Esophagus (tissue), 2 donors: ENCODE measurements around the gene MAMLD1. TPM values are rescaled to one million over a fixed set of nuclear protein-coding genes. Genes with fewer than 3 reads are reported as not detected.

Experiments used
- H3K27ac ChIP-seq, 2 donors: one replicate each; pipeline ENCODE4 v1.5.1; 2013; ENCODE audit warnings: low read depth in 2 of 2, mild to moderate bottlenecking in 2 of 2, inconsistent platforms in 1 of 2, low read length in 1 of 2, moderate library complexity in 1 of 2
- H3K27me3 ChIP-seq, 2 donors: one replicate each; pipeline ENCODE4 v1.6.1; 2013; ENCODE audit warnings: low read length in 2 of 2, control low read depth in 1 of 2, mild to moderate bottlenecking in 1 of 2; ENCODE audit not compliant: insufficient read depth in 2 of 2, control insufficient read depth in 1 of 2
- H3K36me3 ChIP-seq, 2 donors: one replicate each; pipeline ENCODE4 v1.6.1; 2013; ENCODE audit warnings: low read length in 1 of 2; ENCODE audit not compliant: control insufficient read depth in 2 of 2, insufficient read depth in 2 of 2
- H3K4me1 ChIP-seq, 2 donors: one replicate each; pipeline ENCODE4 v1.6.1; 2013; ENCODE audit warnings: low read length in 1 of 2; ENCODE audit not compliant: control insufficient read depth in 2 of 2, insufficient read depth in 2 of 2
- H3K4me3 ChIP-seq, 2 donors: one replicate each; pipeline ENCODE4 v1.5.1; 2013; ENCODE audit warnings: low read length in 2 of 2, mild to moderate bottlenecking in 2 of 2, low read depth in 1 of 2, moderate library complexity in 1 of 2
- H3K9me3 ChIP-seq, 2 donors: one replicate each; pipeline ENCODE4 v1.6.1; 2013; ENCODE audit warnings: mild to moderate bottlenecking in 2 of 2, low read depth in 1 of 2, low read length in 1 of 2, moderate library complexity in 1 of 2; ENCODE audit not compliant: control insufficient read depth in 2 of 2, insufficient read depth in 1 of 2
- WGBS, 2 donors: extraction: QIAGEN DNeasy Blood & Tissue Kit; methylation state at CpG; one replicate each; pipeline ENCODE4 v1.1.7; 2013; 5-methylcytosine and 5-hydroxymethylcytosine counted together
- polyA plus RNA-seq, 2 donors: library from polyadenylated mRNA; stranded (reverse); fragments of 200-250 nt; gene quantifications; one replicate each; pipeline ENCODE4 v1.2.3, GENCODE V29; 2013
- donor health status: healthy with polysubstance abuse.
- donor health status: Bipolar disorder and iron deficiency.

The MAMLD1 gene
- polyA plus RNA-seq, 2 donors = 0.59 to 1.1 TPM

DNA sequence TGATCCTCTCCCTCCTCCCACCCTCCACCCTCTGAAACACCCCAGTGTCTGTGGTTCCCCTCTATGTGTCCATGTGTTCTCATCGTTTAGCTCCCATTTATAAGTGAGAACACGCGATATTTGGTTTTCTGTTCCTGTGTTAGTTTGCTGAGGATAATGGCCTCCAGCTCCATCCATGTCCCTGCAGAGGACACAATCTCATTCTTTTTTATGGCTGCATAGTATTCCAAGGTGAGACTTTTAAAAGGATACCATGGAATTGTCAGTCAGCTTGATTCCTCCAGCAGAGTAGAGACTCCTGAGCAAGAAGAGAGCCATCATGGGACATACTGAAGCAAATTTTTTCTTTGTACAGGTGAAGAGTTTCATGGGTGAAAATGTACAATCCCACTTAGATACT, 166.5 kb downstream of the MAMLD1 start:
- Histone ChIP-seq H3K36me3 (no peaks in the 10 kb centered on the region), H3K27ac (no peak overlapping the region), H3K4me1 (peaks cover 0 to 2% of the 10 kb centered on the region in 2 donors), H3K9me3 (peaks cover 0 to 7% of the 10 kb centered on the region in 2 donors), H3K27me3 (no peaks in the 10 kb centered on the region), H3K4me3 (no peak overlapping the region)
- 91 to 99% methylated on average over 3 of the region's 3 CpGs for WGBS, 2 donors

DNA sequence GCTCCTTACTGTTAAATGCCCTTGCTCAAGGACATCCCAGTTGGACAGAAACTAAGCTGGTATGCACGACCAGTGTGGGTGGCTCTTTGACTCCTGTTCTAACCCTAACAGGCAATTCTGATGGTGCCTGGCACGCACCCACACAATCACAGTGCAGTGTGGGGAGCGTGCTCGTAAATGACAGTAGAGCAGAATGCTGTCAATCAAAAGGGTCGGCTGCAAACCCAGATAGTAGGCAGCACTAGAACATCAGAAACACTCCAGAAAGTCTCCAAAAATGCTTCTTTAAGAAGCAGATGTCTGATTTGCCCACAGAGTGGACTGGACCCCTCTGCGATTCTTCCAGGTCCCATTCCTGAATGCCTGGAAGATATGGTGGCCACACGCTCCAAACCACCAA, 167.7 kb downstream of the MAMLD1 start:
- H3K27ac ChIP-seq = no peak overlapping the region
- H3K4me3 ChIP-seq = no peak overlapping the region
- H3K27me3 ChIP-seq = no peaks in the 10 kb centered on the region
- peaks cover 0 to 7% of the 10 kb centered on the region in 2 donors for H3K9me3 ChIP-seq
- no peaks in the 10 kb centered on the region for H3K36me3 ChIP-seq
- H3K4me1 ChIP-seq = peaks cover 0 to 2% of the 10 kb centered on the region in 2 donors
- 80 to 85% methylated on average over 7 of the region's 7 CpGs for WGBS, 2 donors

DNA sequence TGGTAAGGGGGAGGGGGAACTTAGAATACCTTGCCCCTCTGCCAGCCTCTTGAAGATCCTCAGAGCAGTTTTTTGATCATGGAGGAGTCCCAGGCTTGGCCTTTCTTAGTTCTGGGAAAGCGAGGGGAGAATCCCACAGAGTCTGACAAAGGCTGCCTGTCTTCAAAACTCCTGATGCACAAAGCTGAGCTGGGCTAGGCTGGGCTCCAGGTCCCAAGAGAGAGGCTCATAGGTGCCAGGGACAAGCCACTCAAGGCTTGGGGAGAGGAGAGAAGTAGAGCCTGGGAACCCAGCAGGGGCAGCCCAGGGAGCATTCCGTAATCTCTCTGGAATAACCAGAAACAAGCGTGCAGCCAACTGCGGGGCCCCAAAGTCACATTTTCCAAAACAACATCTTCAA, 168.3 kb downstream of the MAMLD1 start:
- 83 to 88% methylated on average over 4 of the region's 4 CpGs for WGBS, 2 donors
- Histone ChIP-seq H3K27me3 (no peaks in the 10 kb centered on the region), H3K4me1 (peaks cover 0 to 2% of the 10 kb centered on the region in 2 donors), H3K4me3 (no peak overlapping the region), H3K36me3 (no peaks in the 10 kb centered on the region), H3K27ac (no peak overlapping the region), H3K9me3 (peaks cover 0 to 8% of the 10 kb centered on the region in 2 donors)

DNA sequence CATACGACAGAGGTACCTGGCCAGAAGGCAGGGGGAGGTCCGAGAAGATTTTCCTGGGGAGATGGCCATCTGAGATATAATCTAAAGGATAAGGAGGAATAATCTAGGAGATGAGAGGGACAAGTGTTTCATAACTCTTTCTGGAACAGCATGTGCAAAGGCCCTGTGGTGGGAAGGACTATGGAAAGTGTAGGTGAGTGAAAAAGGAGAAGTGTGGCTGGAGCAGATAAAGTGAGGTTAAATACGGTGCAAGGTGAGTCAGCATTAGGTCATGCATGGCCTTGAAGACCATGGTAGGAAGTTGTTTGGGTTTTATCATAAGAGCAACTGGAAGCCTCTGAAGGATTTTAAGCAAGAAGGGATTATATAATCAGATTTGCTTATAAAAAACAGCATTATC, 170.7 kb downstream of the MAMLD1 start:
- Histone ChIP-seq H3K27me3 (no peaks in the 10 kb centered on the region), H3K4me1 (peaks cover 0 to 2% of the 10 kb centered on the region in 2 donors), H3K4me3 (no peak overlapping the region), H3K36me3 (no peaks in the 10 kb centered on the region), H3K27ac (no peak overlapping the region), H3K9me3 (peaks cover 5 to 10% of the 10 kb centered on the region in 2 donors)
- whole genome bisulfite sequencing, 2 donors = 62 to 80% methylated on average over 3 of the region's 3 CpGs

DNA sequence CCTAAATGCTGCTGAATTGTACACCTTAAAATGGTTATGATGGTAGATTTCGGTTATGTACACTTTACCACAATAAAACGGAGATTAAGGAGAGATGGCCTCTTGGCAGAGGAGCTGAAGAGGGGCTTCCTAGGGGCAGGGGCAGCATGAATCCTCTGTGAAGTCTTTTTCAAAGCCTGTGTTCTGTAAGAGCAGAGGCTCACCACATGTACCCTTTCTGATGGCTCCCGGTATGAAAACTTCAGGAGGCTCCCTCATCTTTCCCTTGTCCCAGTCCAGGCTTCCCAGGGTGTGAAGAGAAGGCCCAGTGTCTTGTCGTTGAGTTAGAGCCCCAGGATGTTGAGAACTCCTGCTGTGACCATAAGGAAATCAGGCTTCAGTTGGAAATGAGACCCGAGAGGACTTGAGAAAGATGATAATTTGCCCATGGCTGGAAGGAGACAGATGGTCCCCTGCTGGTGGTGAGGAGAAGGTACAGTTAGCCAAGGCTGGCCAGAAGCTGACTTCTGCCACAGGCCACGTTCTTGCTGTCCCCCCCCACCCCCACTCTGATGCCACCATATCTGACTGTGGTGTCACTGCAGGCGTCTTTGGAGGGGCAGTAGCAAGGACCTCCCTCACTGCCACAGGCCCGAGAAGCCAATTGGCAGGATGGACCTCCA, 173.5 kb downstream of the MAMLD1 start:
- no peaks in the 10 kb centered on the region for H3K36me3 ChIP-seq
- WGBS, 2 donors = 61 to 75% methylated on average over 8 of the region's 8 CpGs
- H3K4me1 ChIP-seq = no peaks in the 10 kb centered on the region
- H3K27me3 ChIP-seq = no peaks in the 10 kb centered on the region
- no peak overlapping the region for H3K4me3 ChIP-seq
- H3K27ac ChIP-seq = no peak overlapping the region
- peaks cover 3 to 5% of the 10 kb centered on the region in 2 donors for H3K9me3 ChIP-seq

DNA sequence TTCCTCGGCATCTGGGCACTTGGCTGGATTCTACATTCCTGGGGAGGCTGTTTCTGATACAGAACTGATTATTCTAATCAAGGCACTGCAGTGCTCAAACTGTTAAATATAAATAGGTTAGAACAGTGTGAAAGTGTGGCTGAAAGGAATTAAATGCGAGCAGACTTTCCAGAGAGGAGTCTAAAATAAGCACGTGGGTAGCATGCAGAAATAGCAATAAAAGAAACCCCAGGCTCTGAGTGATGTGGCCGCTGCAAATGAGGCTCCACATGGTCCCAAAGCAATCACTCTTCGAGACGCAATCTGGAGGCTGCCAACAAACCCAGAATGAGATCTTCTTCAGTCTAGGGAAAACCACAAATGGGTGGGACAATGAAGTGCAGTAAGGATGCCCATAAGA, 174.7 kb downstream of the MAMLD1 start:
- no peaks in the 10 kb centered on the region for H3K4me1 ChIP-seq
- no peaks in the 10 kb centered on the region for H3K27me3 ChIP-seq
- WGBS, 2 donors = 68 to 82% methylated on average over 6 of the region's 6 CpGs
- H3K36me3 ChIP-seq = no peaks in the 10 kb centered on the region
- H3K27ac ChIP-seq = no peak overlapping the region
- peaks cover 3 to 5% of the 10 kb centered on the region in 2 donors for H3K9me3 ChIP-seq
- H3K4me3 ChIP-seq = no peak overlapping the region

DNA sequence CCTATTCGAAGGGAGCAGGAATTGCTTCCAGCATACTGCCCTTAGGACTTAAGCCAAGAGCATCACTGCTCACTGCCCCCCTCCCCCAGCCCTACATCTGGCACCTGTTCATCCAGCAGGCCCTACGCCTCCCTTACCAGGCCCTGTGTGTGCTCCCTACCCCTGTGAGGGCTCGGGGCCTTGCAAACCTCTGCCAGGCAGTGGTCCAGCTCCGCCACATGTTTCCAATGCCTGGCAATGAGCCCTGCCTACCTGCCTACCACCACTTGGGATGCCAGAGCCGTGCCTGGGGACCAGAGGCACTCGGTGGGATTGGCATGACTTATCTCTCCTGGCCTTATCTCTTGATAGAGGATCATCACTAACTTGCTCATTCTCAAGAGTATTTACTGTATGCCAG, 177.8 kb downstream of the MAMLD1 start:
- WGBS, 2 donors = 70 to 84% methylated on average over 6 of the region's 6 CpGs
- Histone ChIP-seq H3K4me3 (no peak overlapping the region), H3K36me3 (no peaks in the 10 kb centered on the region), H3K9me3 (peaks cover 3 to 5% of the 10 kb centered on the region in 2 donors), H3K27me3 (no peaks in the 10 kb centered on the region), H3K27ac (no peak overlapping the region), H3K4me1 (no peaks in the 10 kb centered on the region)

DNA sequence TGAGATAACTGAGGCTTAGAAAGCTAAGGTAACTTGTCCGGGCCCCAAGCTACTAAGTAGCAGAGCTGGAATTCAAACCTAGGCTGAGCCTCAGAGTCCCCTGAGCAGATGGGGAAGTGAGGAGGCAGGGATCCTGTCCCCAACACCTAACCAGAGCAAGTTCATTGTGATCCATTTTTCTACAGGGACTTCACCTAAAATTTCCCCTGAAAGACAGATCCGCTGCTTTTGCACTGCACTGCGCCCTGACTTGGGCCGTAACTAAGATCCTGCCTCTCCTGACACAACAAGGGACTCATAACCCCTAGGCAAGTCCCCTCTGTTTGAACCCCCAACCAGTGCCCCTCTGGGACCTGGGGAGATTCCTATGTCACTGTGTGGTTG, 179.7 kb downstream of the MAMLD1 start:
- Histone ChIP-seq H3K27ac (no peak overlapping the region), H3K27me3 (no peaks in the 10 kb centered on the region), H3K36me3 (no peaks in the 10 kb centered on the region), H3K9me3 (peaks cover 0 to 3% of the 10 kb centered on the region in 2 donors), H3K4me1 (peaks cover 2 to 5% of the 10 kb centered on the region in 2 donors), H3K4me3 (no peak overlapping the region)
- 96 to 98% methylated on average over 4 of the region's 4 CpGs for WGBS, 2 donors

DNA sequence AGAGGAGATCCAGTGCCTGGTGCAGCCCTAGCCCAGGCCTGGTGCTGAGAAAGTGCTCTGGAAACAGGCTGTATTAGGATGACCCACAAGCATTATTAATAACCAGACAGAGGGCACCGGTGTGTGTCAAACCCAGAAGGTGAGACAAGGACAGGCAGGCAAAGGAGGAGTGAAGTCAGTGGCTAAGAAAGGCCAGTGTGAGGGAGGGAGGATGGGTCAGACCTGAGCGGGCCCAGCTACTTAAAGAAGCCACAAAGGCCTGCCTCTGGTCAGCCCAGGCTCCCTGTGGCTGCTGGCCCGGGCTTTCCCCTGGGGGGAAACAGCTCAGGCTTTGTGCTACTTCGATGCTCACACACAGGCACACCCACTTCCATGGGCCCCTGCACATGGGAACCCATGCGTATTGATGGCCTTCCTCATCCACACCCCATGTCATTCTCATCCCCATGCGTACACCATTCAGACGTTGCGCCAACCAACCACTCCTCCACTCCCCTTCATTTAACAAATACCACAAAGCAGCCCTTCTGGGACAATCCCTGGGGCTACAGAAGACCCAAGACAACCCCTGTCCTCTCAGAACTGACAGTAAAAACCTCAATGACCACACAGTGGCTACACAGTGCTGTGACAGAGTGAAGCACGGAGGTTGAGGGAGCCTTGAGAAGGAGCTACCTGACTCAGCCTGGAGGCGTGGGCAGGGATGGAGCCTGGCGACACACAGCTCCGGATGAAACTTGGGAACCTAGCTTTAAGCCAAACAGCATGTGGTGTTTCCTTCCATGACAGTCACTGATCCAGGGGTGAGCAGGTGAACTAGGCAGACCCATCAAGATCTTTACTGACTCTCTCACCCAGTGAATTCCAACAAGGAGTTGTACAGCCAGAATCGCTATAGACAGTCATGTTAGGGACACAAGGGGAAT, 180.4 kb downstream of the MAMLD1 start:
- Histone ChIP-seq H3K27ac (no peak overlapping the region), H3K27me3 (no peaks in the 10 kb centered on the region), H3K9me3 (peaks cover 0 to 4% of the 10 kb centered on the region in 2 donors), H3K36me3 (no peaks in the 10 kb centered on the region), H3K4me3 (no peak overlapping the region), H3K4me1 (peaks cover 2 to 5% of the 10 kb centered on the region in 2 donors)
- WGBS, 2 donors = 76 to 88% methylated on average over 13 of the region's 13 CpGs
